Glutamatergic neuron (in vitro differentiated cells): ENCODE results near the gene CFAP74. TPM values are rescaled to one million over a fixed set of nuclear protein-coding genes. Genes with fewer than 3 reads are reported as not detected.

Experiments
- DNase-seq: peaks from one replicate; pipeline ENCODE4 v3.0.0; 2022
- H3K27ac Mint-ChIP-seq: one replicate; pipeline ENCODE4 v1.8.0; 2020; ENCODE audit warnings: mild to moderate bottlenecking, mixed read lengths, inconsistent platforms; ENCODE audit not compliant: unreplicated experiment
- H3K27me3 Mint-ChIP-seq: one replicate; pipeline ENCODE4 v1.8.0; 2020; ENCODE audit warnings: mild to moderate bottlenecking, moderate library complexity, mixed read lengths, inconsistent platforms; ENCODE audit not compliant: unreplicated experiment
- H3K36me3 Mint-ChIP-seq: one replicate; pipeline ENCODE4 v1.8.0; 2020; ENCODE audit warnings: mild to moderate bottlenecking, mixed read lengths, inconsistent platforms; ENCODE audit not compliant: unreplicated experiment
- H3K4me1 Mint-ChIP-seq: one replicate; pipeline ENCODE4 v1.8.0; 2020; ENCODE audit warnings: mild to moderate bottlenecking, low read depth, mixed read lengths, inconsistent platforms; ENCODE audit not compliant: unreplicated experiment
- H3K4me3 Mint-ChIP-seq: one replicate; pipeline ENCODE4 v1.8.0; 2020; ENCODE audit warnings: mild to moderate bottlenecking, mixed read lengths, inconsistent platforms; ENCODE audit not compliant: unreplicated experiment
- H3K9me3 Mint-ChIP-seq: one replicate; pipeline ENCODE4 v1.8.0; 2020; ENCODE audit warnings: mild to moderate bottlenecking, moderate library complexity, mixed read lengths, inconsistent platforms; ENCODE audit not compliant: unreplicated experiment
- total RNA-seq: library from RNA; stranded (reverse); fragmentation: NEBNext Ultra II Directional; extraction: Animal tissue kit (Norgen Biotek cat#: 25700); gene quantifications from one replicate; pipeline ENCODE4 v1.2.1, GENCODE V29; 2021; ENCODE audit not compliant: unreplicated experiment
- TF ChIP-seq, protein P1 (sequence below): fragments of 200-600 bp; sonication (generic); IDR thresholded peaks from one replicate; pipeline ENCODE4 v1.5.0; 2021; ENCODE audit not compliant: partially characterized antibody, unreplicated experiment

The CFAP74 gene
- total RNA-seq, 1 donor from 2014 or later, result not detected

- peaks cover 10% of the 10 kb centered on the region for H3K9me3 Mint-ChIP-seq
- no peaks in the 10 kb centered on the region for H3K4me1 Mint-ChIP-seq
- TF ChIP-seq, protein P1, sequence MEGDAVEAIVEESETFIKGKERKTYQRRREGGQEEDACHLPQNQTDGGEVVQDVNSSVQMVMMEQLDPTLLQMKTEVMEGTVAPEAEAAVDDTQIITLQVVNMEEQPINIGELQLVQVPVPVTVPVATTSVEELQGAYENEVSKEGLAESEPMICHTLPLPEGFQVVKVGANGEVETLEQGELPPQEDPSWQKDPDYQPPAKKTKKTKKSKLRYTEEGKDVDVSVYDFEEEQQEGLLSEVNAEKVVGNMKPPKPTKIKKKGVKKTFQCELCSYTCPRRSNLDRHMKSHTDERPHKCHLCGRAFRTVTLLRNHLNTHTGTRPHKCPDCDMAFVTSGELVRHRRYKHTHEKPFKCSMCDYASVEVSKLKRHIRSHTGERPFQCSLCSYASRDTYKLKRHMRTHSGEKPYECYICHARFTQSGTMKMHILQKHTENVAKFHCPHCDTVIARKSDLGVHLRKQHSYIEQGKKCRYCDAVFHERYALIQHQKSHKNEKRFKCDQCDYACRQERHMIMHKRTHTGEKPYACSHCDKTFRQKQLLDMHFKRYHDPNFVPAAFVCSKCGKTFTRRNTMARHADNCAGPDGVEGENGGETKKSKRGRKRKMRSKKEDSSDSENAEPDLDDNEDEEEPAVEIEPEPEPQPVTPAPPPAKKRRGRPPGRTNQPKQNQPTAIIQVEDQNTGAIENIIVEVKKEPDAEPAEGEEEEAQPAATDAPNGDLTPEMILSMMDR, result no peak
- no peak for DNase-seq
- no peak overlapping the region for H3K4me3 Mint-ChIP-seq
- H3K27ac Mint-ChIP-seq, result no peak overlapping the region
- peaks cover 11% of the 10 kb centered on the region for H3K27me3 Mint-ChIP-seq
- H3K36me3 Mint-ChIP-seq, result no peaks in the 10 kb centered on the region
Measured at GRCh38 chr1:1978108-1978507, 25.5 kb downstream of the CFAP74 start.

GRCh38 chr1:1976031-1976430, 27.6 kb downstream of the CFAP74 start:
- no peak overlapping the region for H3K27ac Mint-ChIP-seq
- H3K27me3 Mint-ChIP-seq, result peaks cover 12% of the 10 kb centered on the region
- TF ChIP-seq, protein P1, result no peak
- H3K9me3 Mint-ChIP-seq, result peaks cover 10% of the 10 kb centered on the region
- no peaks in the 10 kb centered on the region for H3K36me3 Mint-ChIP-seq
- H3K4me3 Mint-ChIP-seq, result no peak overlapping the region
- H3K4me1 Mint-ChIP-seq, result no peaks in the 10 kb centered on the region
- no peak for DNase-seq

- Mint-ChIP-seq H3K27ac (no peak overlapping the region), H3K4me1 (no peaks in the 10 kb centered on the region), H3K36me3 (no peaks in the 10 kb centered on the region), H3K4me3 (no peak overlapping the region), H3K9me3 (peaks cover 8% of the 10 kb centered on the region), H3K27me3 (peaks cover 16% of the 10 kb centered on the region)
- TF ChIP-seq, protein P1, result no peak
- DNase-seq, result no peak
Measured at GRCh38 chr1:1975535-1975934, 28.1 kb downstream of the CFAP74 start.

- H3K36me3 Mint-ChIP-seq, result no peaks in the 10 kb centered on the region
- no peak overlapping the region for H3K27ac Mint-ChIP-seq
Measured at GRCh38 chr1:1974834-1975233, 28.8 kb downstream of the CFAP74 start.

More at GRCh38 chr1:1974834-1975233, 28.8 kb downstream of the CFAP74 start:
- no peak for DNase-seq
- TF ChIP-seq, protein P1, result no peak
- Mint-ChIP-seq H3K4me3 (no peak overlapping the region), H3K27me3 (peaks cover 16% of the 10 kb centered on the region), H3K9me3 (peaks cover 8% of the 10 kb centered on the region), H3K4me1 (no peaks in the 10 kb centered on the region)
